Endothelial cell of umbilical vein (primary cell): ENCODE data around the gene PGAM1. TPM values are rescaled to one million over a fixed set of nuclear protein-coding genes. Genes with fewer than 3 reads are reported as not detected.

Source experiments
- BruUV-seq: library from RNA; stranded (reverse); fragments of 400-500 nt; replicated peaks from 2 replicates; lab custom pipeline; 2021; lab: Mats Ljungman, UMichigan
- CTCF ChIA-PET: fragments of 300-600, 350-600 bp; sonication (Branson Sonifier 250); formaldehyde crosslinking; loops from one replicate; lab custom pipeline; 2021; ENCODE audit warnings: antibody characterized with exemption, inconsistent platforms; lab: Charles Lee
- POLR2A ChIA-PET: fragments of 300-600, 350-600 bp; sonication (Branson Sonifier 250); formaldehyde crosslinking; loops from one replicate; lab custom pipeline; 2021; ENCODE audit warnings: antibody characterized with exemption, inconsistent platforms; lab: Charles Lee
- DNase-seq: peaks from one replicate; pipeline ENCODE4 v3.0.0-alpha.2; 2011; ENCODE audit warnings: low read depth, low spot score
- FAIRE-seq: peaks from 2 replicates; lab custom pipeline; 2011; peaks lifted over from hg19 to GRCh38; lab: Jason Lieb, UNC
- H2AFZ ChIP-seq: 2 replicates; pipeline ENCODE4 v1.6.0; 2012; ENCODE audit warnings: low read depth, low read length, control low read depth, inconsistent platforms
- H3K27ac ChIP-seq: 2 replicates; pipeline ENCODE4 v1.5.1; 2011; ENCODE audit warnings: low read depth, mild to moderate bottlenecking, control low read depth, low read length, moderate library complexity; ENCODE audit not compliant: insufficient read depth
- H3K27me3 ChIP-seq, 2 experiments: 2 replicates each; pipeline versions ENCODE4 v1.6.0 to v1.6.1; 2011; ENCODE audit warnings: low read length in 2 of 2, mixed read lengths in 1 of 2; ENCODE audit not compliant: control insufficient read depth in 2 of 2, insufficient read depth in 2 of 2
- H3K36me3 ChIP-seq, 2 experiments: 2 replicates in 1 of 2; 3 replicates in 1 of 2; pipeline ENCODE4 v1.5.1; 2011; ENCODE audit warnings: low read length in 2 of 2, mild to moderate bottlenecking in 1 of 2, moderate library complexity in 1 of 2; ENCODE audit not compliant: control insufficient read depth in 2 of 2, insufficient read depth in 2 of 2; ENCODE audit errors: extremely low read depth in 1 of 2
- H3K4me1 ChIP-seq: 3 replicates; pipeline ENCODE4 v1.5.1; 2011; ENCODE audit warnings: mild to moderate bottlenecking, low read length; ENCODE audit not compliant: control insufficient read depth, insufficient read depth; ENCODE audit errors: extremely low read depth
- H3K4me2 ChIP-seq: 2 replicates; pipeline ENCODE4 v1.6.1; 2011; ENCODE audit warnings: low read length, control low read depth, mixed read lengths; ENCODE audit not compliant: insufficient read depth
- H3K4me3 ChIP-seq, 3 experiments: fragments of 200-600 bp in 1 of 3; sonication (generic), shearing (Covaris generic) in 1 of 3; replicated peaks in 1 of 3; 2 replicates each; pipeline ENCODE4 v1.5.1; 2011 to 2016; ENCODE audit warnings: control low read depth in 3 of 3, low read length in 3 of 3, mild to moderate bottlenecking in 2 of 3, inconsistent platforms in 1 of 3, low read depth in 1 of 3, moderate library complexity in 1 of 3; ENCODE audit not compliant: insufficient read depth in 1 of 3
- H3K79me2 ChIP-seq: 2 replicates; pipeline ENCODE4 v1.6.0; 2012; ENCODE audit warnings: low read length, inconsistent platforms; ENCODE audit not compliant: control insufficient read depth, insufficient read depth
- H3K9ac ChIP-seq: replicated peaks from 2 replicates; pipeline ENCODE3; 2011; ENCODE audit warnings: low read length, control low read depth; ENCODE audit not compliant: insufficient read depth; ENCODE audit errors: extremely low read depth
- H3K9me1 ChIP-seq: replicated peaks from 3 replicates; pipeline ENCODE4 v1.6.0; 2011; ENCODE audit warnings: mild to moderate bottlenecking, low read length; ENCODE audit not compliant: control insufficient read depth, insufficient read depth; ENCODE audit errors: extremely low read depth
- H3K9me3 ChIP-seq: replicated peaks from 2 replicates; pipeline ENCODE4 v1.5.1; 2012; ENCODE audit warnings: low read length, inconsistent platforms; ENCODE audit not compliant: control insufficient read depth, insufficient read depth
- H4K20me1 ChIP-seq: replicated peaks from 2 replicates; pipeline ENCODE3; 2011; ENCODE audit warnings: mild to moderate bottlenecking, low read length; ENCODE audit not compliant: control insufficient read depth, insufficient read depth; ENCODE audit errors: extremely low read depth
- CTCF ChIP-seq, 2 donors: IDR thresholded peaks; 1 replicate in 1 of 2; 2 replicates in 1 of 2; pipeline ENCODE4 v1.5.1; 2011; ENCODE audit warnings: low read length in 2 of 2, mild to moderate bottlenecking in 2 of 2, moderate library complexity in 2 of 2, control low read depth in 1 of 2, inconsistent platforms in 1 of 2, low read depth in 1 of 2; ENCODE audit not compliant: insufficient read depth in 1 of 2; ENCODE audit errors: extremely low read depth in 1 of 2
- EZH2 ChIP-seq: IDR thresholded peaks from 2 replicates; pipeline ENCODE4 v1.6.1; 2012; ENCODE audit warnings: borderline replicate concordance, low read depth, mild to moderate bottlenecking, moderate library complexity, low read length, inconsistent platforms; ENCODE audit not compliant: severe bottlenecking
- FOS ChIP-seq: IDR thresholded peaks from 2 replicates; pipeline ENCODE4 v1.6.1; 2011; ENCODE audit warnings: mild to moderate bottlenecking, low read length, moderate library complexity, borderline replicate concordance; ENCODE audit not compliant: insufficient read depth
- GATA2 ChIP-seq: IDR thresholded peaks from 2 replicates; pipeline ENCODE4 v1.7.0; 2011; ENCODE audit warnings: low read depth, mild to moderate bottlenecking, moderate library complexity, mixed read lengths, low read length; ENCODE audit not compliant: insufficient read length, insufficient read depth
- JUN ChIP-seq: IDR thresholded peaks from 2 replicates; pipeline ENCODE4 v1.6.1; 2011; ENCODE audit warnings: borderline replicate concordance, low read depth; ENCODE audit not compliant: insufficient read length, insufficient read depth
- MAX ChIP-seq: IDR thresholded peaks from 2 replicates; pipeline ENCODE4 v1.6.1; 2011; ENCODE audit not compliant: insufficient read depth, insufficient read length
- MYC ChIP-seq: IDR thresholded peaks from one replicate; pipeline ENCODE4 v1.6.1; 2011; ENCODE audit warnings: mild to moderate bottlenecking, low read depth, low read length
- POLR2A ChIP-seq: IDR thresholded peaks from 2 replicates; pipeline ENCODE4 v1.6.1; 2012; ENCODE audit warnings: low read depth, mild to moderate bottlenecking, control low read depth, low read length
- POLR2AphosphoS5 ChIP-seq: IDR thresholded peaks from 2 replicates; pipeline ENCODE4 v1.6.1; 2012; ENCODE audit warnings: low read depth, mild to moderate bottlenecking, control low read depth, low read length, moderate library complexity; ENCODE audit not compliant: insufficient read depth
- dilution Hi-C: fragments of 300-500 bp; cut with MboI; formaldehyde crosslinking; loops from one replicate; pipeline ENCODE4 v1.15.0; 2019; ENCODE audit warnings: low sequenced_read_pairs; ENCODE audit not compliant: extremely low pct_ligation_motif_present
- intact Hi-C: fragments of 100-400 bp; cut with micrococcal nuclease; formaldehyde crosslinking; loops from one replicate; pipeline ENCODE4 v1.10.0; 2022
- polyA plus RNA-seq, 4 experiments: library from polyadenylated mRNA; depleted of rRNA in 3 of 4; stranded (reverse) in 3 of 4; unstranded in 1 of 4; fragments of >200 nt; gene quantifications; 2 replicates each; pipeline versions ENCODE4 v1.2.1 to v1.2.3, GENCODE V29; 2011 to 2012; ENCODE audit warnings: missing spikeins in 1 of 4
- total RNA-seq: library from RNA; stranded (reverse); gene quantifications from 2 replicates; pipeline ENCODE4 v1.2.3, GENCODE V29; 2021

The PGAM1 gene
- total and polyA plus RNA-seq, 2 donors (not counting 3 experiments of a cell fraction or from before 2014, with no cell fraction given), result 375 TPM

- FAIRE-seq (no peak), DNase-seq (no peak)
- Histone ChIP-seq H3K4me1 (peaks cover 16% of the 10 kb centered on the region), H3K4me2 (no peak overlapping the region), H3K27me3 (no peaks in the 10 kb centered on the region), H2AFZ (no peak overlapping the region), H3K9me3 (no peaks in the 10 kb centered on the region), H3K9me1 (no peaks in the 10 kb centered on the region), H4K20me1 (no peaks in the 10 kb centered on the region), H3K27ac (no peak overlapping the region), H3K4me3 (no peak overlapping the region), H3K36me3 (peaks cover 12 to 25% of the 10 kb centered on the region in 2 experiments), H3K79me2 (peaks cover 42% of the 10 kb centered on the region), H3K9ac (no peak overlapping the region)
- ChIA-PET POLR2A (no interaction called here), CTCF (interaction anchor here (1.7 kb wide), 1 partner anchor 10 kb away, joined by 4 read pairs; no protein-coding TSS in a partner anchor)
- dilution Hi-C loops, result no loop called here
- intact Hi-C loops, result no loop called here
- BruUV-seq, result no TSS peak
- TF ChIP-seq EZH2, result no peak
- no peak for TF ChIP-seq JUN
- TF ChIP-seq MAX, result no peak
- no peak for TF ChIP-seq GATA2
- TF ChIP-seq MYC, result no peak
- no peak for TF ChIP-seq POLR2AphosphoS5
- no peak for TF ChIP-seq POLR2A
- no peak for TF ChIP-seq CTCF (IDR thresholded peaks at IDR 0.05; ENCODE audit: extremely low read depth in 1 of 2, insufficient read depth in 1 of 2, low read depth in 1 of 2, low read length in 2 of 2)
- TF ChIP-seq FOS, result no peak
Measured at GRCh38 chr10:97451605-97452004, 25.6 kb downstream of the PGAM1 start.
